SK-N-SH treated with all-trans-retinoic acid at 6 μM for 48 hours (cell line): ENCODE results near the gene MYO5B.

Experiments used
- ARNTL ChIP-seq: fragments of 450-650 bp; formaldehyde crosslinking; IDR thresholded peaks from 2 replicates; pipeline ENCODE4 v1.5.0; 2020; ENCODE audit warnings: low read depth, mild to moderate bottlenecking, moderate library complexity, borderline replicate concordance
- BACH2 ChIP-seq: fragments of 250-450 bp; sonication (Bioruptor Pico); IDR thresholded peaks from 2 replicates; pipeline ENCODE4 v1.9.0; 2021; ENCODE audit warnings: mild to moderate bottlenecking, borderline replicate concordance
- CREB5 ChIP-seq: fragments of 250-450 bp; sonication (Bioruptor Pico); IDR thresholded peaks from 2 replicates; pipeline ENCODE4 v1.5.1; 2020; ENCODE audit warnings: low read depth, mild to moderate bottlenecking, moderate library complexity
- GLIS3 ChIP-seq: fragments of 250-450 bp; sonication (Bioruptor Pico); IDR thresholded peaks from 2 replicates; pipeline ENCODE4 v1.5.0; 2020; ENCODE audit warnings: mild to moderate bottlenecking, moderate library complexity
- SNAI2 ChIP-seq: fragments of 250-450 bp; sonication (Bioruptor Pico); IDR thresholded peaks from 2 replicates; pipeline ENCODE4 v1.5.0; 2020; ENCODE audit warnings: mild to moderate bottlenecking, moderate library complexity
- ZFP30 ChIP-seq: fragments of 450-650 bp; formaldehyde crosslinking; IDR thresholded peaks from 2 replicates; pipeline ENCODE4 v1.5.0; 2022; ENCODE audit warnings: mild to moderate bottlenecking, moderate library complexity
- ZNF565 ChIP-seq: fragments of 450-650 bp; formaldehyde crosslinking; conservative IDR thresholded peaks from 2 replicates; pipeline ENCODE4 v1.5.0; 2020; ENCODE audit warnings: low read depth, mild to moderate bottlenecking, moderate library complexity
- TF ChIP-seq, protein P1 (sequence below): fragments of 250-450 bp; sonication (Bioruptor Pico); IDR thresholded peaks from 2 replicates; pipeline ENCODE4 v1.8.0; 2020; ENCODE audit warnings: mild to moderate bottlenecking, moderate library complexity, borderline replicate concordance
- TF ChIP-seq, protein P2 (sequence below): fragments of 250-450 bp; sonication (Bioruptor Pico); IDR thresholded peaks from 2 replicates; pipeline ENCODE4 v1.8.0; 2021; ENCODE audit warnings: low read depth, mild to moderate bottlenecking, moderate library complexity, borderline replicate concordance
- TF ChIP-seq, protein P3 (sequence below): fragments of 250-450 bp; sonication (Bioruptor Pico); IDR thresholded peaks from 2 replicates; pipeline ENCODE4 v1.5.0; 2020; ENCODE audit warnings: mild to moderate bottlenecking, moderate library complexity

DNA sequence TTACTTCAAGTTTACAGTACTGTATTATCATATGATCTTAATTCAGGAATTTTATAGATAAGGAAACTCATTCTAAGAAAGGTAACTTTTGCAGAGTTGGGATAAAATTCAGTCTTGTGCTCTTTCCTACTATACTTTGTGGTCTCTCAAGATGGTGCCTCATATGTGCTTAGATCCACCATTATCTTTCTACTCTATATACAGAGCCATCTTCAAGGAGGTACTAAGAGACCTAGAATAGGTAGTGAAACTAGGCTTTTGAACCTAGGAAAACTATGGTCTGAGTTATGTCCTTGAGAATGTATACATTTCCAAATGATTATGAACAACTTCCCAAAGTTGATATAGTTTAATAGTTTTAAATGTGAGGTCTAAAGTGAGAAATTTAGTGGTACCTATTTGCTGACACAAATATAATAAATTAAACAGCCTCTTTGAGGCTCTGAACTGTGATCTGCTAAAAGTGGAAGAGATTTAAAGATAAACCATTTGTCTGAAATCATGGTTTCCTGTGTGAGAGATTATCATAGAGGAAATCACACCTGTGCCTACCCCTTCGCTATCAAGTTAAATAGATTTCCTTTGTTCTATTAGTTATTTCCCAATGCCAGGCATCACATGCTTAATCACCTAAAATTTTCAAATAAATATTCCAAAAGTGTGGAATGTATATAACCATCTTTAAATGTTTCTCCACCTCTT lies 408.8 kb downstream of the MYO5B start:
- TF ChIP-seq CREB5 (CRISPR knock-in tag): no peak
- TF ChIP-seq, protein P1, sequence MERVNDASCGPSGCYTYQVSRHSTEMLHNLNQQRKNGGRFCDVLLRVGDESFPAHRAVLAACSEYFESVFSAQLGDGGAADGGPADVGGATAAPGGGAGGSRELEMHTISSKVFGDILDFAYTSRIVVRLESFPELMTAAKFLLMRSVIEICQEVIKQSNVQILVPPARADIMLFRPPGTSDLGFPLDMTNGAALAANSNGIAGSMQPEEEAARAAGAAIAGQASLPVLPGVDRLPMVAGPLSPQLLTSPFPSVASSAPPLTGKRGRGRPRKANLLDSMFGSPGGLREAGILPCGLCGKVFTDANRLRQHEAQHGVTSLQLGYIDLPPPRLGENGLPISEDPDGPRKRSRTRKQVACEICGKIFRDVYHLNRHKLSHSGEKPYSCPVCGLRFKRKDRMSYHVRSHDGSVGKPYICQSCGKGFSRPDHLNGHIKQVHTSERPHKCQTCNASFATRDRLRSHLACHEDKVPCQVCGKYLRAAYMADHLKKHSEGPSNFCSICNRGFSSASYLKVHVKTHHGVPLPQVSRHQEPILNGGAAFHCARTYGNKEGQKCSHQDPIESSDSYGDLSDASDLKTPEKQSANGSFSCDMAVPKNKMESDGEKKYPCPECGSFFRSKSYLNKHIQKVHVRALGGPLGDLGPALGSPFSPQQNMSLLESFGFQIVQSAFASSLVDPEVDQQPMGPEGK (CRISPR knock-in tag): no peak
- TF ChIP-seq, protein P2, sequence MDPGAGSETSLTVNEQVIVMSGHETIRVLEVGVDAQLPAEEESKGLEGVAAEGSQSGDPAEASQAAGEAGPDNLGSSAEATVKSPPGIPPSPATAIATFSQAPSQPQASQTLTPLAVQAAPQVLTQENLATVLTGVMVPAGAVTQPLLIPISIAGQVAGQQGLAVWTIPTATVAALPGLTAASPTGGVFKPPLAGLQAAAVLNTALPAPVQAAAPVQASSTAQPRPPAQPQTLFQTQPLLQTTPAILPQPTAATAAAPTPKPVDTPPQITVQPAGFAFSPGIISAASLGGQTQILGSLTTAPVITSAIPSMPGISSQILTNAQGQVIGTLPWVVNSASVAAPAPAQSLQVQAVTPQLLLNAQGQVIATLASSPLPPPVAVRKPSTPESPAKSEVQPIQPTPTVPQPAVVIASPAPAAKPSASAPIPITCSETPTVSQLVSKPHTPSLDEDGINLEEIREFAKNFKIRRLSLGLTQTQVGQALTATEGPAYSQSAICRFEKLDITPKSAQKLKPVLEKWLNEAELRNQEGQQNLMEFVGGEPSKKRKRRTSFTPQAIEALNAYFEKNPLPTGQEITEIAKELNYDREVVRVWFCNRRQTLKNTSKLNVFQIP: no peak
- TF ChIP-seq, protein P3, sequence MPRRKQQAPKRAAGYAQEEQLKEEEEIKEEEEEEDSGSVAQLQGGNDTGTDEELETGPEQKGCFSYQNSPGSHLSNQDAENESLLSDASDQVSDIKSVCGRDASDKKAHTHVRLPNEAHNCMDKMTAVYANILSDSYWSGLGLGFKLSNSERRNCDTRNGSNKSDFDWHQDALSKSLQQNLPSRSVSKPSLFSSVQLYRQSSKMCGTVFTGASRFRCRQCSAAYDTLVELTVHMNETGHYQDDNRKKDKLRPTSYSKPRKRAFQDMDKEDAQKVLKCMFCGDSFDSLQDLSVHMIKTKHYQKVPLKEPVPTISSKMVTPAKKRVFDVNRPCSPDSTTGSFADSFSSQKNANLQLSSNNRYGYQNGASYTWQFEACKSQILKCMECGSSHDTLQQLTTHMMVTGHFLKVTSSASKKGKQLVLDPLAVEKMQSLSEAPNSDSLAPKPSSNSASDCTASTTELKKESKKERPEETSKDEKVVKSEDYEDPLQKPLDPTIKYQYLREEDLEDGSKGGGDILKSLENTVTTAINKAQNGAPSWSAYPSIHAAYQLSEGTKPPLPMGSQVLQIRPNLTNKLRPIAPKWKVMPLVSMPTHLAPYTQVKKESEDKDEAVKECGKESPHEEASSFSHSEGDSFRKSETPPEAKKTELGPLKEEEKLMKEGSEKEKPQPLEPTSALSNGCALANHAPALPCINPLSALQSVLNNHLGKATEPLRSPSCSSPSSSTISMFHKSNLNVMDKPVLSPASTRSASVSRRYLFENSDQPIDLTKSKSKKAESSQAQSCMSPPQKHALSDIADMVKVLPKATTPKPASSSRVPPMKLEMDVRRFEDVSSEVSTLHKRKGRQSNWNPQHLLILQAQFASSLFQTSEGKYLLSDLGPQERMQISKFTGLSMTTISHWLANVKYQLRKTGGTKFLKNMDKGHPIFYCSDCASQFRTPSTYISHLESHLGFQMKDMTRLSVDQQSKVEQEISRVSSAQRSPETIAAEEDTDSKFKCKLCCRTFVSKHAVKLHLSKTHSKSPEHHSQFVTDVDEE: no peak
- TF ChIP-seq ZNF565 (CRISPR knock-in tag): no peak
- TF ChIP-seq BACH2 (CRISPR knock-in tag): no peak
- TF ChIP-seq SNAI2: no peak
- TF ChIP-seq ARNTL (CRISPR knock-in tag): no peak
- no peak for TF ChIP-seq ZFP30 (CRISPR knock-in tag)
- no peak for TF ChIP-seq GLIS3
